ENCODE results near the gene TMEM179.

GRCh38 chr14:104568620-104569019, 36.0 kb downstream of the TMEM179 start:
- TF ChIP-seq CTCF (IDR thresholded peaks at IDR 0.05): no peak
- TF ChIP-seq POLR2A (IDR thresholded peaks at IDR 0.05): no peak
